GM12872 (cell line): ENCODE measurements around the gene BICC1.

Experiments used
- CTCF ChIP-seq: IDR thresholded peaks from 3 replicates; pipeline ENCODE4 v1.5.1; 2011; ENCODE audit warnings: low read depth, mild to moderate bottlenecking, low read length, moderate library complexity; ENCODE audit not compliant: insufficient read depth

The BICC1 gene

GRCh38 chr10:58817201-58817846, 304.7 kb downstream of the BICC1 start:
- no peak for TF ChIP-seq CTCF

GRCh38 chr10:58818900-58819299, 306.2 kb downstream of the BICC1 start:
- no peak for TF ChIP-seq CTCF

- TF ChIP-seq CTCF, result no peak
Measured at GRCh38 chr10:58820386-58820785, 307.7 kb downstream of the BICC1 start.

GRCh38 chr10:58820861-58821751, 308.4 kb downstream of the BICC1 start:
- TF ChIP-seq CTCF, result no peak

- no peak for TF ChIP-seq CTCF
Measured at GRCh38 chr10:58821752-58822056, 309.0 kb downstream of the BICC1 start.

GRCh38 chr10:58823983-58824382, 311.3 kb downstream of the BICC1 start:
- TF ChIP-seq CTCF, result no peak

- no peak for TF ChIP-seq CTCF
Measured at GRCh38 chr10:58824396-58824795, 311.7 kb downstream of the BICC1 start.
